Mucosa of rectum (tissue), 2 donors: Measurements from ENCODE around the gene NPY4R2.
"Not testable (repeated sequence)": the region's sequence is repeated elsewhere in the genome, so short reads cannot be mapped to it uniquely, and the experiment has no call there.

ENCODE experiments used
- H3K27ac ChIP-seq, 2 donors: one replicate each; pipeline ENCODE4 v1.7.0; 2013; ENCODE audit warnings: inconsistent platforms in 2 of 2, low read depth in 2 of 2, low read length in 2 of 2
- H3K27me3 ChIP-seq, 2 donors: one replicate each; pipeline ENCODE4 v1.7.0; 2013; ENCODE audit warnings: low read length in 2 of 2; ENCODE audit not compliant: control insufficient read depth in 2 of 2, insufficient read depth in 2 of 2
- H3K36me3 ChIP-seq, 2 donors: one replicate each; pipeline ENCODE4 v1.7.0; 2013; ENCODE audit warnings: low read length in 2 of 2; ENCODE audit not compliant: control insufficient read depth in 2 of 2, insufficient read depth in 2 of 2
- H3K4me1 ChIP-seq, 2 donors: one replicate each; pipeline ENCODE4 v1.7.0; 2013; ENCODE audit warnings: low read length in 2 of 2, mild to moderate bottlenecking in 1 of 2; ENCODE audit not compliant: control insufficient read depth in 2 of 2, insufficient read depth in 2 of 2
- H3K4me3 ChIP-seq, 2 donors: one replicate each; pipeline ENCODE4 v1.7.0; 2013; ENCODE audit warnings: low read length in 2 of 2
- H3K9ac ChIP-seq, 2 donors: one replicate each; pipeline ENCODE4 v1.7.0; 2013; ENCODE audit warnings: low read length in 2 of 2, low read depth in 1 of 2, mild to moderate bottlenecking in 1 of 2
- H3K9me3 ChIP-seq, 2 donors: one replicate each; pipeline ENCODE4 v1.7.0; 2013; ENCODE audit warnings: low read length in 2 of 2; ENCODE audit not compliant: control insufficient read depth in 2 of 2
- donor health status: healthy.
- donor health status: Normal muscosa, but diverticular disease.

Gene NPY4R2

DNA sequence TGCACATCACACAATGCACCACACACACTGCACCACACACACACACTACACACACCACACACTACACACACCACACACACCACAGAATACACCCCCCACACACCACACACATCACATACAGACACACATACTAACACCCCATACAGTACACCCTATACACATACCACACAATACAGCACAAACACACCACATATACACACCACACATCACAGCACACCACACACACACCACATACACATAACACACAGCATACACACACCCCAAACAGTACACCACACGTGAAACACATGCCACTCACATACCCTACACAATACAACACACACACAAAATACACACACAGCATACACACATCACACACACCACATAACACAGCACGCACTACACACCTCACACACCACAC is 23.9 kb upstream of the NPY4R2 start:
- not testable (repeated sequence) for H3K36me3 ChIP-seq, H3K27ac ChIP-seq, H3K27me3 ChIP-seq, H3K9me3 ChIP-seq, H3K4me3 ChIP-seq, H3K9ac ChIP-seq, H3K4me1 ChIP-seq

DNA sequence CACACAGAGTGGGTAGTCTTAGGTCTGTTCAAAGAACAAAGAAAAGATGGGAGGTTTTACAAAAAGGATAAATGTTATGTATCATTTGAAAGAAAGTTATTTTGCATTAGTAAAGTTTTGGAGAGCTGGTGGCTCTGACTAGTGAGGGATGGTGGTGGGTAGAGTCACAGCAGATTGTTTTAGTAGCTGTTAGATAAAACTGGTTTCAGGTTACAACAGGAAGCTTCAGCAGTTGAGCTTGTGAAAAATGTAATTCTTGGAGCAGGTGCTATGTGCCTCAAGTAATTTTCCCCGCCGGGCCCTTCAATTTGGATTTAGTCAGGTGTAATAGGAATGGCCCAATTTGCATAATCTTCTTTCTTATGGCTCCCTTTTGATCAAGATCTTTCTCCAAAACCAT is 20.6 kb upstream of the NPY4R2 start:
- not testable (repeated sequence) for H3K4me3 ChIP-seq, H3K27me3 ChIP-seq, H3K4me1 ChIP-seq, H3K9me3 ChIP-seq, H3K9ac ChIP-seq, H3K36me3 ChIP-seq, H3K27ac ChIP-seq

DNA sequence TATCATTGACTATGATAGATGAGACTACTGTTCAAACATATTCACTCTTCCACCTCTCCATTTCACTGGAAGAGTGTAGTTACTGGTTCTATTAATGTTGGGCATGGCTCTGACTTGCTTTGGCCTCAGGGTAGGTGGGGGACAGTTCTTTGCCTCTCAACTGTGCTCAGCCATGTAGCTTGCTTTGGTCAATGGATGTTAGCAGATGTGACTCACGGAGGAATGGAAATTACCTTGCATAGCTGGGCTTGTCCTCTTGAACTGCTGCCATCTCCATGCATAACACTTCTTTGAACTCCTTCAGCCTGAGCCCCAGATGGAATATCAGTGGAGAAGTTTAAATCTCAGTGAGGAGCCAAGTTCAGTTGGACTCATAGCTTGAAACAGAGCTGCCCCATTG is 9.1 kb upstream of the NPY4R2 start:
- not testable (repeated sequence) for H3K9me3 ChIP-seq, H3K4me1 ChIP-seq, H3K27me3 ChIP-seq, H3K36me3 ChIP-seq, H3K27ac ChIP-seq, H3K9ac ChIP-seq, H3K4me3 ChIP-seq

DNA sequence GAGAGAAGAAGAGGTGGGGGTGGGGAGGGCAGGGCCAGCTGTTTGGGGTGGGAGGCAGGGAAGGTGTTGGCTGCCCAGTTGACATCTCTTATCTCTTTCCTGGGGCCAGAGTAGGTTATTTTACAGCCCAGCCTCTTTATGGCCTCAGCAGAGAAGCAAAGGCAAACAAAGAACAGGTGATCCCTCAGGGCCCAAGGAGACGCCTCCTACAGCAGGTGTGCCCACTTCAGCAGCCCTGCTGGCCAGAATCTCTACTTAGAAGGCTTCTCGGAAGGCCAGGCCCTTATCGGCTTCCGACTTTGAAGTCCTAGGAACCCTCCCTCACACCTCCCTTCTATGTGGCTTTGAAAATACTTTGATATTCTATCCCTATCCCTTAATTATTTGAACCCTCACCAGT is 8.0 kb upstream of the NPY4R2 start:
- not testable (repeated sequence) for H3K27ac ChIP-seq, H3K4me1 ChIP-seq, H3K9ac ChIP-seq, H3K27me3 ChIP-seq, H3K9me3 ChIP-seq, H3K36me3 ChIP-seq, H3K4me3 ChIP-seq

DNA sequence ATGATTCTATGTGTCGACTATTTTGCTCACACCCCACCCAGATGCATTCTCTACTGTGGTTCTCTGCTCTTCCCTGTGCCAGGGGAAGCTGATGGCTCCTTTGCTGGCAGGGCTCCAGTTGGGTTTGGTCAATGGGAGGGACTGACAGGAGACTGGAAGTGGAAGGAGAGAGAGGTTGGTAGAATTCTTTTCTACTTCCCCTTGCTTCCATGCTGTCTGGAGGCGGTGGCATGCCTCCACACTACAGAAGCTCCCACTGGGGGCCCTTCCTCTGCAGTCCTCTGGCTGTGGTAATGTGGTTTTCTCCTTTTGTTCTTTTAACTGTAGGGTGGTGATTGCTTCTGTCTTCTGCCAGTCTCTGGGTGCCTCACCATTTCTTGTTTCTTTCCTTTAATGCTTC is 4.4 kb upstream of the NPY4R2 start:
- H3K27me3 ChIP-seq, H3K4me1 ChIP-seq: not testable (repeated sequence)

DNA sequence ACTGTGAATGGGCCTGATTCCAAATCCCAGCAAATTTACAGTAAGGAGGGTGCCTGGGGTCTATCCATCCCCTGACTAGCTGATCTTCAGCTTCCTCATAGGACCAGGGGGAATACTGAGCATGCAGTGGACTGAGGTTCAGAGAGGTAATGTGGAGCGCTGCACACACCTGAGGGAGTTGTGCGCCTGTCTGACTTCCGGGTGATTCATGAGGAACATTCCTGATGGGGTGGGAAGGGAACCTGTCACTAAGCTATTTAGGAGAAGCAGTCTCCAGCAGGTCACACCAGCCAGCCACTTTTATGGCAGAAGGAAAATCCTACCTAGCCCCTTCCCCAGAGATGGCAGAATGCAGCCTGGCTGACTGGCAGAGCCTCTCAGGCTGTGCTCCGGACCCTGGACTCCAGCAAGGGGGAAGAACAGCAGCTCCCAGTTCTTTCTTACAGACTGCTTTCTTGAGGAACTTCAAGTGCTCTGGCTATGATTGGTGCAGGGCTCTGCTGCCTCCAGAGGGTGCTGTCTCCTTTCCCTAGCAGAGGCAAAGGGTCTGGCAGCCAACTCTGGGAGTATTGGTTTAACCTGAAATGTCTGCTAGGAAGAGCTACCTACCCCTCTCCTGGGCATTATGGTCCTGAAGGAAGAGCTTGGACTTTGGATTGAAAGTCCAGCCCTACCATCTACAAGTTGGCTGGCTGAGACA is 2.5 kb upstream of the NPY4R2 start:
- not testable (repeated sequence) for H3K27ac ChIP-seq, H3K9me3 ChIP-seq, H3K4me3 ChIP-seq, H3K36me3 ChIP-seq, H3K4me1 ChIP-seq, H3K27me3 ChIP-seq, H3K9ac ChIP-seq

More for the DNA sequence above, 4.4 kb upstream of the NPY4R2 start:
- H3K36me3 ChIP-seq, H3K9me3 ChIP-seq, H3K9ac ChIP-seq, H3K27ac ChIP-seq, H3K4me3 ChIP-seq: not testable (repeated sequence)

DNA sequence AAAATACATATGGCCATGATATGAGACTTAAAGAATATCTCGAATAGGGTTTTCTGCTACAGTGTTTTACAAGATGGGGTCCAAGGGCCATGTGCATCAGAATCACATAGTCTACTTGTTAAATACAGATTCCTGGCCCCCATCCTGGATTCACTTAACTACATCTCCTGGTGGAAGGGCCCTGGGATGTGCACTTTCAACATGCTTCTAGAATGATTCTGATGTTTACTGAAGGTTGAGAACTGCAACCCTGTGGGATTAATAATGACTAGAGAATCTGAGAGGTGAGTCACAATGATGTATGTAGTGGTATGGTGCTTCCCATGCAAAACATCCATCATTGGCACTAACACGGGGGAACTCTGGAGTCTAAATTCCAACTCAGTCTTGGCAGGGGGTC is 2.1 kb downstream of the NPY4R2 start:
- H3K27ac ChIP-seq, H3K4me3 ChIP-seq, H3K9ac ChIP-seq, H3K36me3 ChIP-seq, H3K9me3 ChIP-seq, H3K4me1 ChIP-seq, H3K27me3 ChIP-seq: not testable (repeated sequence)

DNA sequence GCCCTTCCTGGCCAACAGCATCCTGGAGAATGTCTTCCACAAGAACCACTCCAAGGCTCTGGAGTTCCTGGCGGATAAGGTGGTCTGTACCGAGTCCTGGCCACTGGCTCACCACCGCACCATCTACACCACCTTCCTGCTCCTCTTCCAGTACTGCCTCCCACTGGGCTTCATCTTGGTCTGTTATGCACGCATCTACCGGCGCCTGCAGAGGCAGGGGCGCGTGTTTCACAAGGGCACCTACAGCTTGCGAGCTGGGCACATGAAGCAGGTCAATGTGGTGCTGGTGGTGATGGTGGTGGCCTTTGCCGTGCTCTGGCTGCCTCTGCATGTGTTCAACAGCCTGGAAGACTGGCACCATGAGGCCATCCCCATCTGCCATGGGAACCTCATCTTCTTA is 4.0 kb downstream of the NPY4R2 start:
- not testable (repeated sequence) for H3K4me3 ChIP-seq, H3K36me3 ChIP-seq, H3K9ac ChIP-seq, H3K4me1 ChIP-seq, H3K27ac ChIP-seq, H3K27me3 ChIP-seq, H3K9me3 ChIP-seq

DNA sequence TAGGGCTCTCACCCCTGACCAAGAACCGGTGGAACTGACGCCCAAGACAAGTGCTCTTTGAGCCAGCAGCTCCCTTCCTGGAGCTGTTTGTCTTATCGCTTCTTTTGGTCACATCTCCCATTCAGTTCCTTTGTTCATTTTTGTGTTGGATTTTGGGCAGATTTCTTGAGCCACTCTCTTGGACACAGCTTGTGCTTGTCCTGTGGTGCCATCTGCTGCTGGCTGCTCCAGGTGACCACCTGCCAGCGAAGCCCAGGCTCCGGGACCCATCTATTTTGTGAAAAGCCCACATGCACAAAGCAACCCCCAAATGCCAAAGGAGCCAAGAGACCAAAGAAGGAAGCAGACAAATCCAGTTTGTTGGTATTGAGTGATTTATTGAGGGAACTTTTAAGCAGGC is 6.2 kb downstream of the NPY4R2 start:
- not testable (repeated sequence) for H3K4me3 ChIP-seq, H3K27ac ChIP-seq, H3K27me3 ChIP-seq, H3K4me1 ChIP-seq, H3K9ac ChIP-seq, H3K9me3 ChIP-seq, H3K36me3 ChIP-seq

DNA sequence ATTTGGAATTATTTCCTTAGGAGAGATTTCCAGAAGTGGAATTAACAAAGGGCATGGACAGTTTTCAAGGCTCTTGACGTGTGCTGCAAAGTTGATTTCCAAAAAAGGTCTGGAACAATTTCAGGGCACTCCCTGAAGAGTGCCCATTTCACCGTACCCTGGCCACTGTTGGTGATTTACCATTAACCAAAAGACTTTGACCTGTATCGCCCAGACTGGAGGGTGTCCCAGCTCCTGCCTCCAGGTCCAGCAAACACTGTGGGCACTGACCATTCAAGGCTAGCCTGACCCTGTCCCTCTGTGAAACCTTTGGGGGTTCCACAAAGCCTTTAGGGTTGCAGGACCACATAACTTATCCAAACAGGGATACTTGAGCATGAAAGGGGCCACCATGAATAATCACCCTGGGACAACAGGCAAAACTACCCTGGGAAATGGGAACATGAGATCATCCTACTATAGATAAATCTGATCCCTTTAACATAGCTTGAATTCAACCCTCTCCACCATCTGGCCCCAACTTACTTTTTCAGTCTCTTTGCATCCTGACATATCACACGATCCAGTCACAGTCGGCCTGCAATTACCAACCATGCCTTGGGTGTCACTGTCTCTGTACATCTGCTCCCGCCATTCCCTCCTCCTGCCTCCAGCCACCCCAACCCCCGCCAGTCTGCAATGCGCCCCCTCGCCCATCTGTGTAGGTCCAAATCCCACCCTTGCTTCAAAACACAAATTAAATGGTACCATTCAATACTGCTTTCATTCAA is 8.9 kb downstream of the NPY4R2 start:
- H3K27me3 ChIP-seq, H3K36me3 ChIP-seq, H3K4me3 ChIP-seq, H3K9ac ChIP-seq, H3K27ac ChIP-seq, H3K4me1 ChIP-seq, H3K9me3 ChIP-seq: not testable (repeated sequence)
